ENCODE data around the gene PI4K2A.
"Not testable (repeated sequence)": the region's sequence is repeated elsewhere in the genome, so short reads cannot be mapped to it uniquely, and the experiment has no call there.

Gene PI4K2A

GRCh38 chr10:97676770-97677581, 36.5 kb downstream of the PI4K2A start:
- no peak for FAIRE-seq
- peak; percentile 91 for TF ChIP-seq CTCF (IDR thresholded peaks at IDR 0.05; ENCODE audit: insufficient read depth, missing control alignments)
- peak; percentile 72 for DNase-seq (ENCODE audit: insufficient read length, low spot score)

GRCh38 chr10:97679594-97679993, 39.1 kb downstream of the PI4K2A start:
- no peak for TF ChIP-seq CTCF (IDR thresholded peaks at IDR 0.05; ENCODE audit: insufficient read depth, missing control alignments)
- DNase-seq (ENCODE audit: insufficient read length, low spot score): no peak
- no peak for FAIRE-seq

GRCh38 chr10:97682042-97682441, 41.6 kb downstream of the PI4K2A start:
- no peak for TF ChIP-seq CTCF (IDR thresholded peaks at IDR 0.05; ENCODE audit: insufficient read depth, missing control alignments)
- DNase-seq (ENCODE audit: insufficient read length, low spot score) (no peak), FAIRE-seq (no peak)

- no peak for FAIRE-seq
These were observed 43.3 kb downstream of the PI4K2A start for GRCh38 chr10:97683556-97684367.

GRCh38 chr10:97684368-97684713, 43.9 kb downstream of the PI4K2A start:
- not testable (repeated sequence) for DNase-seq (ENCODE audit: insufficient read length, low spot score); FAIRE-seq

More at GRCh38 chr10:97683556-97684367, 43.3 kb downstream of the PI4K2A start:
- DNase-seq (ENCODE audit: insufficient read length, low spot score): no peak
- TF ChIP-seq CTCF (IDR thresholded peaks at IDR 0.05; ENCODE audit: insufficient read depth, missing control alignments): no peak

- FAIRE-seq (no peak), DNase-seq (ENCODE audit: insufficient read length, low spot score) (no peak)
- no peak for TF ChIP-seq CTCF (IDR thresholded peaks at IDR 0.05; ENCODE audit: insufficient read depth, missing control alignments)
These were observed 44.5 kb downstream of the PI4K2A start for GRCh38 chr10:97684866-97685394.

GRCh38 chr10:97685395-97685958, 45.0 kb downstream of the PI4K2A start:
- FAIRE-seq (no peak), DNase-seq (ENCODE audit: insufficient read length, low spot score) (no peak)
- no peak for TF ChIP-seq CTCF (IDR thresholded peaks at IDR 0.05; ENCODE audit: insufficient read depth, missing control alignments)
